Measurements from ENCODE around the gene EMX1.

EMX1 gene

GRCh38 chr2:72894514-72894913, 22.8 kb upstream of the EMX1 start:
- peak; percentile 82 for DNase-seq (ENCODE audit: low read depth)
- H3K4me3 ChIP-seq (ENCODE audit: low read length), result no peak overlapping the region
- no peak for TF ChIP-seq CTCF (IDR thresholded peaks at IDR 0.05; ENCODE audit: insufficient read depth, low read depth, low read length, missing control alignments)

- DNase-seq (ENCODE audit: low read depth), result no peak
- no peak for TF ChIP-seq CTCF (IDR thresholded peaks at IDR 0.05; ENCODE audit: insufficient read depth, low read depth, low read length, missing control alignments)
- H3K4me3 ChIP-seq (ENCODE audit: low read length), result no peak overlapping the region
These were observed 22.2 kb upstream of the EMX1 start for GRCh38 chr2:72895154-72895553.

GRCh38 chr2:72895759-72896281, 21.5 kb upstream of the EMX1 start:
- H3K4me3 ChIP-seq (ENCODE audit: low read length), result no peak overlapping the region
- TF ChIP-seq CTCF (IDR thresholded peaks at IDR 0.05; ENCODE audit: insufficient read depth, low read depth, low read length, missing control alignments), result no peak
- DNase-seq (ENCODE audit: low read depth), result peak; percentile 60

GRCh38 chr2:72896446-72896845, 20.9 kb upstream of the EMX1 start:
- H3K4me3 ChIP-seq (ENCODE audit: low read length), result no peak overlapping the region
- TF ChIP-seq CTCF (IDR thresholded peaks at IDR 0.05; ENCODE audit: insufficient read depth, low read depth, low read length, missing control alignments), result no peak
- peak; percentile 24 for DNase-seq (ENCODE audit: low read depth)

GRCh38 chr2:72897785-72898584, 19.3 kb upstream of the EMX1 start:
- TF ChIP-seq CTCF (IDR thresholded peaks at IDR 0.05; ENCODE audit: insufficient read depth, low read depth, low read length, missing control alignments), result no peak
- H3K4me3 ChIP-seq (ENCODE audit: low read length), result no peak overlapping the region
- DNase-seq (ENCODE audit: low read depth), result no peak

- no peak for DNase-seq (ENCODE audit: low read depth)
- no peak for TF ChIP-seq CTCF (IDR thresholded peaks at IDR 0.05; ENCODE audit: insufficient read depth, low read depth, low read length, missing control alignments)
- no peak overlapping the region for H3K4me3 ChIP-seq (ENCODE audit: low read length)
These were observed 18.8 kb upstream of the EMX1 start for GRCh38 chr2:72898585-72898906.

All from epithelial cell of esophagus (primary cell).